Measurements from ENCODE around the gene REN. TPM values are rescaled to one million over a fixed set of nuclear protein-coding genes. Genes with fewer than 3 reads are reported as not detected.

Gene REN
- total and polyA plus RNA-seq, 2 experiments from 2014 or later = not detected

GRCh38 chr1:204199579-204199978 lies 33.4 kb upstream of the REN start:
- Histone ChIP-seq H3K27ac (ENCODE audit: low read depth) (no peak overlapping the region), H3K79me2 (replicated peaks; ENCODE audit: insufficient read depth) (no peaks in the 10 kb centered on the region), H3K4me3 (no peak overlapping the region), H3K27me3 (ENCODE audit: insufficient read depth) (no peaks in the 10 kb centered on the region), H4K20me1 (replicated peaks; ENCODE audit: insufficient read depth) (no peaks in the 10 kb centered on the region; the same call in 1 of the 2 replicates), H3K36me3 (ENCODE audit: insufficient read depth) (no peaks in the 10 kb centered on the region), H3F3A (replicated peaks; ENCODE audit: low read depth) (no peaks in the 10 kb centered on the region), H3K4me1 (ENCODE audit: insufficient read depth) (no peaks in the 10 kb centered on the region; the same call in 1 of the 2 replicates), H3K4me2 (no peak overlapping the region), H3K9me2 (ENCODE audit: insufficient read depth) (no peaks in the 10 kb centered on the region), H2AFZ (no peak overlapping the region)
- DNase-seq (ENCODE audit: low spot score) (no peak), ATAC-seq (no peak)
- no peaks in the 10 kb centered on the region; the same call in 2 of the 3 replicates for H3K9me3 Mint-ChIP-seq
- H3K36me3 Mint-ChIP-seq (ENCODE audit: low read depth) = no peaks in the 10 kb centered on the region
- peaks cover 10% of the 10 kb centered on the region; the same call in 2 of the 3 replicates for H3K4me1 Mint-ChIP-seq
- TF ChIP-seq NANOG (IDR thresholded peaks at IDR 0.05; ENCODE audit: borderline replicate concordance) (no peak), ZNF462 (CRISPR knock-in tag; IDR thresholded peaks at IDR 0.05) (no peak)
- H3K4me3 Mint-ChIP-seq = no peak overlapping the region
- peaks cover 5% of the 10 kb centered on the region for H3K27me3 Mint-ChIP-seq (ENCODE audit: insufficient read depth, low read depth, poor library complexity)
- H3K27ac Mint-ChIP-seq = no peak overlapping the region

GRCh38 chr1:204198348-204199340 lies 32.5 kb upstream of the REN start:
- Histone ChIP-seq H2AFZ (no peak overlapping the region), H3K27ac (ENCODE audit: low read depth) (no peak overlapping the region), H3K4me2 (no peak overlapping the region; the same call in 1 of the 2 replicates), H3K9me2 (ENCODE audit: insufficient read depth) (no peaks in the 10 kb centered on the region), H3K27me3 (ENCODE audit: insufficient read depth) (no peaks in the 10 kb centered on the region), H3K4me3 (no peak overlapping the region), H3K4me1 (ENCODE audit: insufficient read depth) (no peaks in the 10 kb centered on the region; the same call in 1 of the 2 replicates), H4K20me1 (replicated peaks; ENCODE audit: insufficient read depth) (no peaks in the 10 kb centered on the region; the same call in 1 of the 2 replicates), H3K79me2 (replicated peaks; ENCODE audit: insufficient read depth) (no peaks in the 10 kb centered on the region), H3K36me3 (ENCODE audit: insufficient read depth) (no peaks in the 10 kb centered on the region), H3F3A (replicated peaks; ENCODE audit: low read depth) (no peaks in the 10 kb centered on the region)
- Mint-ChIP-seq H3K27me3 (ENCODE audit: insufficient read depth, low read depth, poor library complexity) (peaks cover 5% of the 10 kb centered on the region), H3K27ac (peak overlapping the region; percentile 22; the same call in 1 of the 2 replicates), H3K9me3 (no peaks in the 10 kb centered on the region; the same call in 2 of the 3 replicates), H3K4me1 (peaks cover 10% of the 10 kb centered on the region; the same call in 2 of the 3 replicates), H3K36me3 (ENCODE audit: low read depth) (no peaks in the 10 kb centered on the region), H3K4me3 (no peak overlapping the region; the same call in 2 of the 3 replicates)
- DNase-seq (ENCODE audit: low spot score) (peak; percentile 68), ATAC-seq (peak; percentile 38)
- TF ChIP-seq NANOG (IDR thresholded peaks at IDR 0.05; ENCODE audit: borderline replicate concordance) (no peak), CTCF (conservative IDR thresholded peaks at IDR 0.05; ENCODE audit: low read depth in 2 of 2) (peak; percentile 7 to 49; a peak in 2 of 4 replicates), ZNF331 (CRISPR knock-in tag; IDR thresholded peaks at IDR 0.05; ENCODE audit: low read depth) (no peak), STAT1 (IDR thresholded peaks at IDR 0.05; ENCODE audit: unreplicated experiment) (no peak)

Data from GM23338 (cell line).